HEK293 (cell line): ENCODE results near the gene C19orf18.

Experiments used
- PRDM10 ChIP-seq: fragments of 450-650 bp; formaldehyde crosslinking; IDR thresholded peaks from 2 replicates; pipeline ENCODE4 v1.5.1; 2016; ENCODE audit warnings: missing biosample characterization, missing genetic modification characterization
- ZEB2 ChIP-seq: fragments of 450-650 bp; formaldehyde crosslinking; IDR thresholded peaks from 2 replicates; pipeline ENCODE4 v1.5.1; 2016; ENCODE audit warnings: missing biosample characterization, missing genetic modification characterization
- ZNF114 ChIP-seq: fragments of 450-650 bp; formaldehyde crosslinking; IDR thresholded peaks from 2 replicates; pipeline ENCODE4 v1.5.0; 2017; ENCODE audit warnings: missing biosample characterization, missing genetic modification characterization

- TF ChIP-seq PRDM10 (no peak), ZNF114 (tag by site-specific recombination) (no peak), ZEB2 (tag by site-specific recombination) (no peak)
Observed at GRCh38 chr19:58003174-58003828, 29.0 kb upstream of the C19orf18 start.
